Heart left ventricle (tissue), 16 donors: ENCODE results near the gene TJAP1. TPM values are rescaled to one million over a fixed set of nuclear protein-coding genes. Genes with fewer than 3 reads are reported as not detected.

Experiments
- ATAC-seq, 4 donors: fragments of 200-7000 bp; cut with Tn5 transposase; one replicate each; pipeline ENCODE4 v1.9.1; 2020 to 2022; ENCODE audit warnings: moderate library complexity in 4 of 4, mild to moderate bottlenecking in 3 of 4, moderate number of reproducible peaks in 1 of 4
- DNase-seq, 5 donors: peaks; one replicate each; pipeline ENCODE4 v3.0.0-alpha.2; 2020
- H3K27ac ChIP-seq, 12 donors: fragments of 200-600 bp; sonication (generic) in 4 of 12; one replicate each; pipeline versions ENCODE4 v1.5.0 to v1.8.0; 2016 to 2022; ENCODE audit warnings: mild to moderate bottlenecking in 2 of 12
- H3K27me3 ChIP-seq, 9 donors: fragments of 200-600 bp; sonication (generic) in 2 of 9; one replicate each; pipeline versions ENCODE4 v1.5.1 to v1.8.0; 2016 to 2022; ENCODE audit warnings: mild to moderate bottlenecking in 3 of 9
- H3K36me3 ChIP-seq, 9 donors: fragments of 200-600 bp; sonication (generic) in 2 of 9; one replicate each; pipeline versions ENCODE4 v1.5.0 to v1.8.0; 2018 to 2022; ENCODE audit warnings: mild to moderate bottlenecking in 2 of 9
- H3K4me1 ChIP-seq, 12 donors: fragments of 200-600 bp; sonication (generic) in 4 of 12; one replicate each; pipeline versions ENCODE4 v1.5.0 to v1.8.0; 2016 to 2022; ENCODE audit warnings: mild to moderate bottlenecking in 3 of 12
- H3K4me3 ChIP-seq, 12 donors: fragments of 200-600 bp; sonication (generic) in 4 of 12; one replicate each; pipeline versions ENCODE4 v1.5.0 to v1.8.0; 2017 to 2022; ENCODE audit warnings: mild to moderate bottlenecking in 9 of 12, moderate library complexity in 4 of 12
- H3K9me3 ChIP-seq, 12 donors: fragments of 200-600 bp; sonication (generic) in 4 of 12; one replicate each; pipeline versions ENCODE4 v1.5.0 to v1.8.0; 2016 to 2022; ENCODE audit warnings: mild to moderate bottlenecking in 1 of 12
- POLR2A ChIP-seq, 2 donors: fragments of 450-650 bp; IDR thresholded peaks; one replicate each; pipeline ENCODE4 v1.6.1; 2017; ENCODE audit warnings: antibody characterized with exemption in 2 of 2, mild to moderate bottlenecking in 2 of 2, moderate library complexity in 2 of 2
- WGBS, 4 donors: extraction: QIAGEN DNeasy Blood & Tissue Kit in 2 of 4; methylation state at CpG; one replicate each; pipeline versions ENCODE4 v1.1.5 to v1.1.7; 2013 to 2018; 5-methylcytosine and 5-hydroxymethylcytosine counted together
- intact Hi-C, 10 donors: fragments of 100-400 bp; cut with DNase I; formaldehyde crosslinking; loops; one replicate each; pipeline versions ENCODE4 v1.11.1 to v1.14.2; 2022
- polyA plus RNA-seq, 2 donors: library from polyadenylated mRNA; stranded (reverse); fragments of 200-250 nt; gene quantifications; one replicate each; pipeline ENCODE4 v1.2.3, GENCODE V29; 2013
- total RNA-seq, 9 donors: library from RNA; depleted of rRNA in 2 of 9; stranded (reverse); fragments of >200 nt in 2 of 9; fragmentation: NEBNext Ultra II Directional in 3 of 9; extraction: Animal tissue kit (Norgen Biotek cat#: 25700) in 3 of 9; gene quantifications; one replicate each; pipeline versions ENCODE4 v1.1.0 to v1.2.4, GENCODE V29; 2016 to 2023
- TF ChIP-seq, protein P1 (sequence below), 12 donors: fragments of 200-600 bp; sonication (generic) in 4 of 12; IDR thresholded peaks; one replicate each; pipeline versions ENCODE4 v1.5.0 to v1.8.0; 2018 to 2022; ENCODE audit warnings: antibody characterized with exemption in 12 of 12, mild to moderate bottlenecking in 5 of 12
- donor health status: ischemic (EF 13 %, LVEDD 7.1; RV severe dilation, severe dysfunction).
- donor health status: healthy with polysubstance abuse.
- donor health status: DM: no; HTN: yes; CAD: no.
- donor health status: DM: no; HTN: no; CAD: no.
- donor health status: ischemic (EF 25% LVEDD 6.9; RV normal size, moderate dysfunction).
- donor health status: ischemic (EF 25% LVEDD 5.7; RV mildly dilated, moderate dysfunction).
- donor health status: healthy.
- donor health status: DM: yes; HTN: yes; CAD: no.
- donor health status: ischemic (EF 35%, LVEDD 5.7; RV mildly dilated, moderate dysfunction).
- donor health status: nonischemic (EF 11% LVEDD 7.7; RV severe dilation, severe dysfunction).
- donor health status: DM: yes; HTN: yes; CAD: no.
- donor health status: PGD.
- donor health status: ischemic (EF 29% LVEDD 5.4; RV normal size, mild dysfunction).
- donor health status: nonischemic (EF 23%, LVEDD 6.1; RV moderate dilation, normal function).

Gene TJAP1
- total and polyA plus RNA-seq, 11 donors, result 16.5 to 34.5 (median 18.7) TPM

- 62 to 72% (median 68%) methylated on average over 12 of the region's 12 CpGs for WGBS, 4 donors
- Histone ChIP-seq H3K4me3 (no peak overlapping the region), H3K27me3 (no peaks in the 10 kb centered on the region), H3K9me3 (no peaks in the 10 kb centered on the region), H3K36me3 (peaks cover 0 to 64% (median 54%) of the 10 kb centered on the region in 9 donors), H3K4me1 (peaks cover 3 to 70% (median 39%) of the 10 kb centered on the region in 12 donors), H3K27ac (peak overlapping the region in 11 of 12 donors; percentile 3 to 77 (median 63))
- TF ChIP-seq POLR2A (IDR thresholded peaks at IDR 0.05), result no peak
- TF ChIP-seq, protein P1, sequence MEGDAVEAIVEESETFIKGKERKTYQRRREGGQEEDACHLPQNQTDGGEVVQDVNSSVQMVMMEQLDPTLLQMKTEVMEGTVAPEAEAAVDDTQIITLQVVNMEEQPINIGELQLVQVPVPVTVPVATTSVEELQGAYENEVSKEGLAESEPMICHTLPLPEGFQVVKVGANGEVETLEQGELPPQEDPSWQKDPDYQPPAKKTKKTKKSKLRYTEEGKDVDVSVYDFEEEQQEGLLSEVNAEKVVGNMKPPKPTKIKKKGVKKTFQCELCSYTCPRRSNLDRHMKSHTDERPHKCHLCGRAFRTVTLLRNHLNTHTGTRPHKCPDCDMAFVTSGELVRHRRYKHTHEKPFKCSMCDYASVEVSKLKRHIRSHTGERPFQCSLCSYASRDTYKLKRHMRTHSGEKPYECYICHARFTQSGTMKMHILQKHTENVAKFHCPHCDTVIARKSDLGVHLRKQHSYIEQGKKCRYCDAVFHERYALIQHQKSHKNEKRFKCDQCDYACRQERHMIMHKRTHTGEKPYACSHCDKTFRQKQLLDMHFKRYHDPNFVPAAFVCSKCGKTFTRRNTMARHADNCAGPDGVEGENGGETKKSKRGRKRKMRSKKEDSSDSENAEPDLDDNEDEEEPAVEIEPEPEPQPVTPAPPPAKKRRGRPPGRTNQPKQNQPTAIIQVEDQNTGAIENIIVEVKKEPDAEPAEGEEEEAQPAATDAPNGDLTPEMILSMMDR (IDR thresholded peaks at IDR 0.05), result no peak
- intact Hi-C loops, result loop anchor here in 2 of 10 donors (5.0 to 10.0 kb wide), 2 partner anchors 112 to 114 kb away; no protein-coding TSS in a partner anchor
- DNase-seq, result peak in 2 of 5 donors; percentile 43 to 60
- peak; percentile 21 to 67 (median 38) for ATAC-seq
Measured at GRCh38 chr6:43499028-43499815, 21.9 kb downstream of the TJAP1 start.

GRCh38 chr6:43500921-43501320 lies 23.6 kb downstream of the TJAP1 start:
- intact Hi-C loops, result loop anchor here in 5 of 10 donors (5.0 to 10.0 kb wide), 4 partner anchors 114 to 246 kb away; partner anchors contain the start of gene ZNF318 (in 1 of the 5)
- no peaks in the 10 kb centered on the region for H3K27me3 ChIP-seq
- no peak for TF ChIP-seq POLR2A (IDR thresholded peaks at IDR 0.05)
- TF ChIP-seq, protein P1 (IDR thresholded peaks at IDR 0.05), result no peak
- peaks cover 3 to 79% (median 69%) of the 10 kb centered on the region in 9 donors for H3K36me3 ChIP-seq
- H3K4me1 ChIP-seq, result peaks cover 3 to 61% (median 36%) of the 10 kb centered on the region in 12 donors
- H3K27ac ChIP-seq, result peak overlapping the region in 8 of 12 donors; percentile 7 to 77 (median 57)
- no peak for ATAC-seq
- no peaks in the 10 kb centered on the region for H3K9me3 ChIP-seq
- no peak overlapping the region for H3K4me3 ChIP-seq
- no peak for DNase-seq
- WGBS, 4 donors, result 91 to 100% (median 96%) methylated on average over 3 of the region's 3 CpGs

DNA sequence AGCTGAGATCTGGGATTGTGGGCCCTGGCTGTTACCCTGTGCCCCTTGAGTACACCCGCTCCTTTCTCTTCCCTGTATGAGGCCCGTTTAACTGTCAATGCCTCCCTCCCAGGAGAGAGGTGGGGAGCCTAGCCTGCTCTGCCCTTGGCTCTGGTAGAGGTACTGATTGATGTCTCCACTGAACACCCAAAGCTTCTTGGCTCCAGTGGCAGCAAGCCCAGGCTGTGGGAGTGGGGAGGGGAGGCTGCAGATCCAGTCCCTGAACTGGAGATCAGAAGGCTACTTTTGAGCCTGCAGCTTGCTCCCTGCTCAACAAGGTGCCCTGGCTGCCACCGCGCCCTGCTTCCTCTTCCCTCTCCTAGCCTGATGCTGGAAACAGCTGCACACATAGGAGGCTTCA lies 25.3 kb downstream of the TJAP1 start:
- TF ChIP-seq, protein P1 (IDR thresholded peaks at IDR 0.05), result no peak
- no peak for TF ChIP-seq POLR2A (IDR thresholded peaks at IDR 0.05)
- intact Hi-C loops, result loop anchor here in 6 of 10 donors (2.0 to 10.0 kb wide), 5 partner anchors 114 to 248 kb away; partner anchors contain the start of gene ZNF318 (in 1 of the 6)
- Histone ChIP-seq H3K4me3 (no peak overlapping the region), H3K27me3 (no peaks in the 10 kb centered on the region), H3K9me3 (no peaks in the 10 kb centered on the region), H3K4me1 (peaks cover 3 to 59% (median 38%) of the 10 kb centered on the region in 12 donors), H3K36me3 (peaks cover 3 to 80% (median 69%) of the 10 kb centered on the region in 9 donors), H3K27ac (peak overlapping the region in 3 of 12 donors; percentile 8 to 35 (median 30))
- WGBS, 4 donors, result 59 to 73% (median 65%) methylated on average over 3 to 4 of the region's 4 CpGs
- DNase-seq (peak in 1 of 5 donors; percentile 57), ATAC-seq (peak; percentile 28 to 58 (median 40))

DNA sequence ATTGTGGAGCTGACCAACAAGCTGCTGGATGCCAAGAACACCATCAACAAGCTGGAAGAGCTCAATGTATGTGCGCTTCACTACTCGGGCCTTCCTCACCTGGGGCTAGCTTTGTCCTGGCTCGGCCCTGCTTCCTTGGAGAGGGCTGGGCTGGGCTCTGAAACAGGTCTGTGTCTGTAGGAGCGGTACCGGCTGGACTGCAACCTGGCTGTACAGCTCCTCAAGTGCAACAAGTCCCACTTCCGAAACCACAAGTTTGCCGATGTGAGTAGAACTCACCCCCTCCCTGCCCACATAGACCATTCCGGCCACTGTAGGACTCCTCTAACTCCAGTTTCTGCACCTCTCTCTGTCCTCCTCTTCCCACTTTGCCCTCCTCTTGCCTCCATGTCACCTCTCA lies 26.1 kb downstream of the TJAP1 start:
- 92 to 96% (median 92%) methylated on average over 8 of the region's 8 CpGs for WGBS, 4 donors
- Histone ChIP-seq H3K9me3 (no peaks in the 10 kb centered on the region), H3K36me3 (peaks cover 3 to 73% (median 63%) of the 10 kb centered on the region in 9 donors), H3K4me3 (no peak overlapping the region), H3K27me3 (peaks cover 0 to 3% (median 0%) of the 10 kb centered on the region in 9 donors), H3K4me1 (peaks cover 3 to 57% (median 36%) of the 10 kb centered on the region in 12 donors), H3K27ac (peak overlapping the region in 2 of 12 donors; percentile 8 to 9)
- intact Hi-C loops, result loop anchor here in 6 of 10 donors (2.0 to 10.0 kb wide), 5 partner anchors 115 to 249 kb away; partner anchors contain the start of gene ZNF318 (in 1 of the 6)
- no peak for TF ChIP-seq POLR2A (IDR thresholded peaks at IDR 0.05)
- TF ChIP-seq, protein P1 (IDR thresholded peaks at IDR 0.05), result no peak
- ATAC-seq (no peak), DNase-seq (no peak)
